ENCODE data around the gene CD3G.
"Not testable (repeated sequence)": the region's sequence is repeated elsewhere in the genome, so short reads cannot be mapped to it uniquely, and the experiment has no call there.

Gene CD3G

DNA sequence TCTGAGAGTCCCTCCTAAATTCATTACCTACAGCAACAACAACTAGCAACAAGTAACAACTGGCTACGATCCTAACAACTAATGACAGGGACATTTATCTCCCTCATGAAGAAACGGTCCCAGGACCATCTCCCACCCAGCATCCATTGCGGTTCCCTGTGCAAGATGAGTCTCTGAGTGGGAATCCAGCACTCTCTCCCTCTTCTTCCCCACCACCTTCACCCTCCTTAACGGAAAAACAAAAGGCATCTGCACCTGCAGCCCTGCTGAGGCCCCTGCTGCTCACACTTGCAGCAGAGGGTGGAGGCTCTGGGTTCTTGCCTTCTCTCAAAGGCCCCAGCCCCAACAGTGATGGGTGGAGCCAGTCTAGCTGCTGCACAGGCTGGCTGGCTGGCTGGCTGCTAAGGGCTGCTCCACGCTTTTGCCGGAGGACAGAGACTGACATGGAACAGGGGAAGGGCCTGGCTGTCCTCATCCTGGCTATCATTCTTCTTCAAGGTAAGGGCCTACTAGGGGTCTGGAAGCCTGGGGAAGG, at the start of gene CD3G:
TSS of gene CD3G (plus strand) at position 364 of the 535 bp plus-strand sequence. CDS start at position 444, 80 bp downstream.
- DNase-seq: no peak

DNA sequence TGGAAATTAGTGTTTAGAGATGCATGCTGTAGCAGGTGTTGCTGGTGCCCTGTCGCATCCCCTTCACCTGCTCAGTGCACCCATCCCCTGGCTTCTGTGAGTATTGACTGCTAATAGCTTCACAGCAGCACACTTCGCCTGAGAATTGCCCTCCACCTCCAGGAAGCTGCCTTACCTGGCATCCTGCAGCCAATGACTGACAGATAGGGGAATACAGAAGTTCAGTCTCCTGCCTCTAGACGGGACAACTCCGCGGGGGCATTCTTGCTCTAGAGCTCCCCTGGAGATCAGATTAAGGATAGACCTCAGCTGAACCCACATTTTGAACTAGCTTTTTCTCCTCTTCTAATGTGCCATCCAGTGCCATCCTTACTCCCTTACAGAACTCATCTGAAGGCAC, 48.9 kb upstream of the CD3G start:
- DNase-seq: no peak

DNA sequence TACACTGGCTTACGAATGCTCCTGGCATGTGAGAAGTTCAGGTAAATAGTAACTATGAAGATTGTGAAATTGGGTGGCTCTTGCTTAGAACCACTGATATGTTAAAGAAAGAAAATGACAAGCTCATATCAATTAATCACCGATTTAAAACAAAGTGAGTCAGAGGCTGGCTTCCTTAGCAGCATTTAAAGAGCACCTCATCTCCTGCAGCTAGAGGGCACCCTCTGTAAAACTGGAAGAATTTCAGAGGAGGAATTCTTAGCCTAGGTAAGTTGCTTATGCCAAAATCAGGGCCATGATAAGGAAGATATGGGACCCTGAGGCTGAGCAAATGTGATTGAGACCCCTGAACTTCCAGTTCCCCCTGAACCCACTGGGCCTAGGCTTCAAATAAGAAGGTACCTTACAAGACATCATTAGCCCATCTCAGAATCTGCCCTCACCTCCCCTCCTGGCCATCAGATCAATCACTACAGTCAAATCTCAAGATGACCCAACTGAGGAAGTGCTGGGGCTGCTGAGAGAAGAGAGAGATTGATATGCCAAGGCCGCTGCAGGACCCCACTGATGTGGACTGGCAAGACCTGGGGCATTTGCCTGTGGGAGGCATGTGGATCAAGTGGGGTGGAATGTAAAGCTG, 48.2 kb upstream of the CD3G start:
- no peak for DNase-seq

DNA sequence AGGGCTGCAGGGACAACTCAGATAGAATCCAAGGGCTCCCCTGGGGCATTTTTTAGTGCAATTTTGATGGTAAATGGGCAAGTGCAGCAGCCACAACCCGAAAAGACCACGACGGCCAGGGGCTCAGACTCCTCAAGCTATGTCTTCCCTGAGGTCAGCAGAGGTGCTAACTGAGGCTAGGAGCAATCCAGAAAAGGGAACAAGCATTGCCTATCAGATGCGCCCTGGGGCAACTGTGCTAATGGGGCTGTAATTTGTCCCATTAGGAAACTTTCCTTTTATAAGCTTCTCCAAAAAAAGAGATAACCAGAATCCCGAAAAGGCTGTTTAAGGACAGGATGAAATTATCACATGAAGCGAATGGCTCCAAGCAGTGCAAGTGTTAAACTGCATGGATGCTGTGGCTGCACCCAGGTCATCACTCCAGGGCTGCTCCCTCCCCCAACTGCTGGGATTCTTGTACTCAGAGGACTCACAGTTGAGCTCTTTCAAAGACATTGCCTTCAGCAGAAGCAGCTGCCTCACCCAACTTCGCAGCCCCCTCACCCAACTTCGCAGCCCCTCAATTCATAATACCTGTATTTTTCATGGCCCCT, 42.4 kb upstream of the CD3G start:
- no peak for DNase-seq

DNA sequence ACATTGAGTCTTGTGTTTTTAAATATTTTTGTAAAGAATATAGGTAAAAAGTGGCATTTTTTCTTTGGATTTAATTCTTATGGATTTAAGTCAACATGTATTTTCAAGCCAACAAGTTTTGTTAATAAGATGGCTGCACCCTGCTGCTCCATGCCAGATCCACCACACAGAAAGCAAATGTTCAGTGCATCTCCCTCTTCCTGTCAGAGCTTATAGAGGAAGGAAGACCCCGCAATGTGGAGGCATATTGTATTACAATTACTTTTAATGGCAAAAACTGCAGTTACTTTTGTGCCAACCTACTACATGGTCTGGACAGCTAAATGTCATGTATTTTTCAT, 39.9 kb upstream of the CD3G start:
- no peak for DNase-seq

DNA sequence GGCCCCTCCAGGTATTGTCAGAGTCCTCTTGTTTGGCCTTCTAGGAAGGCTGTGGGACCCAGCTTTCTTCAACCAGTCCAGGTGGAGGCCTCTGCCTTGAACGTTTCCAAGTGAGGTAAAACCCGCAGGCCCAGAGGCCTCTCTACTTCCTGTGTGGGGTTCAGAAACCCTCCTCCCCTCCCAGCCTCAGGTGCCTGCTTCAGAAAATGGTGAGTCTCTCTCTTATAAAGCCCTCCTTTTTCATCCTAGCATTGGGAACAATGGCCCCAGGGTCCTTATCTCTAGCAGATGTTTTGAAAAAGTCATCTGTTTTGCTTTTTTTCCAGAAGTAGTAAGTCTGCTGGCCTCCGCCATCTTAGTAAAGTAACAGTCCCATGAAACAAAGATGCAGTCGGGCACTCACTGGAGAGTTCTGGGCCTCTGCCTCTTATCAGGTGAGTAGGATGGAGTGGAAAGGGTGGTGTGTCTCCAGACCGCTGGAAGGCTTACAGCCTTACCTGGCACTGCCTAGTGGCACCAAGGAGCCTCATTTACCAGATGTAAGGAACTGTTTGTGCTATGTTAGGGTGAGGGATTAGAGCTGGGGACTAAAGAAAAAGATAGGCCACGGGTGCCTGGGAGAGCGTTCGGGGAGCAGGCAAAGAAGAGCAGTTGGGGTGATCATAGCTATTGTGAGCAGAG, 39.4 kb upstream of the CD3G start, which contains the start of gene CD3E:
TSS of gene CD3E (plus strand) at position 163 of the 681 bp plus-strand sequence. CDS start at position 386, 223 bp downstream.
- DNase-seq: peak; percentile 76

DNA sequence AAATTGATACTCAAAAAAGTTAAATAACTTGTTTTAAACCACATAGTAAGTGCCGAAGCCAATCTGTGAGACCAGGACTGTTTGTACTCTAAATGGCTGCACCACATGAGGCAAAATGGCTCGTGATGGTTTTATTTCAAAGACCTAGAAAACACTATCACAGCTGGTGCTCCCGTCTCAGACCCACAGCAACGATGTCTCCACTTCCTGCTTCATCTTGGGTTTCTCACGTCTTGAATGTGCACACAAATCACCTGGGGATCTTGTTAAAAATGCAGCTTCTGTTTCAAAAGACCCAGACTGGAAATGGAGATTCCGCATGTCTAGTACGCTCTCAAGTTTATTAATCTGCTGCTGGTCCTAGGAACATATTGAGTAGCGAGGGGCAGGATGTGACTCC, 38.4 kb upstream of the CD3G start:
- no peak for DNase-seq

DNA sequence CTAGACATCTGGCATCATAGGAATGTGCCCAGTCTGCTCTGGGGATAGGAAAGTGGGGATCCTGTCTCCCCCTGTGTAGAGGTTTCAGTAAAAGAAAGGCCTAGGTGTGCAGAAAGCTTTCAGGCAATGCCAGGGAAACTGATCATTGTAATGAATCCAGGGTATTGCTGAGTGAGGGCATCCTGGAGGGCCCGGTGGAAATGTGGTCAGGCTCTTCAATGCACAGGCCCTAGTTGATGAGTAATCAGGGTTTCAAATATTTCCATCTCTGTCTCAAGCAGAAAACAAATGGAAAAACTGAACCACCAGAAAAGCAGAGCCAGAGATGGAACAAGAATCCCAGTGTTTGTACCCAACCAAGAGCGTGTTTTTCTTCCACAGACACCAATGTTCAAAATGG, 37.6 kb upstream of the CD3G start:
- DNase-seq: no peak

DNA sequence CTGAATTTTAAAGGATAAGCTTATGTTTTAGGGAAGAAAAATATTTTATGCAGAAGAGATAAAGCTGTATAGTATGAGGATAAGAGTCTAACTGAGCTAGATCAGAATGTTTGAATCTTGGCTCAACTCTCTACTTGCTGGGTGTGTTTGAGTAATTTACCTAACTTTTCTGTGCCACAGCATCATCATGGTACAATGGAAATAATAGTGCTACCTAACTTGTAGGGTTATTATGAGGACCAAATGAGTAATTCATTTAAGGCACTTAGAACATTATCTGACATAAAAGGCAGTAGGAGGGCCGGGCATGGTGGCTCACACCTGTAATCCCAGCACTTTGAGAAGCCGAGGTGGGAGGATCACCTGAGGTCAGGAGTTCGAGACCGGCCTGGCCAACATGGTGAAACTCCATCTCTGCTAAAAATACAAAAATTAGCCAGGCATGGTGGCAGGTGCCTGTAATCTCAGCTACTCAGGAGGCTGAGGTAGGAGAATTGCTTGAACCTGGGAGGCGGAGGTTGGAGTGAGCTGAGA, 35.1 kb upstream of the CD3G start:
- not testable (repeated sequence) for DNase-seq

DNA sequence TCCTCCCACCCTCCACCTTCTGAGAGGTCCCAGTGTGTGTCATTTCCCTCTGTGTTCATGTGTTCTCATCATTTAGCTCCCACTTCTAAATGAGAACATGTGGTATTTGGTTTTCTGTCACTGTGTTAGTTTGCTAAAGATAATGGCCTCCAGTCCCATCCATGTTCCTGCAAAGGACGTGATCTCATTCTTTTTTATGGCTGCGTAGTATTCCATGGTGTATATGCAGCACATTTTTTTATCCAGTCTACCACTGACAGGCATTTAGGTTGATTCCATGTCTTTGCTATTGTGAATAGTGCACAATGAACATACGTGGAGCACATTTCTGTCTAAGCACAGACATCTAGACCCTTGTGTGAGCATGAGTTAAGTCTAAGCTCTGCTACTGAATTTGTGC, 33.9 kb upstream of the CD3G start:
- DNase-seq: no peak

DNA sequence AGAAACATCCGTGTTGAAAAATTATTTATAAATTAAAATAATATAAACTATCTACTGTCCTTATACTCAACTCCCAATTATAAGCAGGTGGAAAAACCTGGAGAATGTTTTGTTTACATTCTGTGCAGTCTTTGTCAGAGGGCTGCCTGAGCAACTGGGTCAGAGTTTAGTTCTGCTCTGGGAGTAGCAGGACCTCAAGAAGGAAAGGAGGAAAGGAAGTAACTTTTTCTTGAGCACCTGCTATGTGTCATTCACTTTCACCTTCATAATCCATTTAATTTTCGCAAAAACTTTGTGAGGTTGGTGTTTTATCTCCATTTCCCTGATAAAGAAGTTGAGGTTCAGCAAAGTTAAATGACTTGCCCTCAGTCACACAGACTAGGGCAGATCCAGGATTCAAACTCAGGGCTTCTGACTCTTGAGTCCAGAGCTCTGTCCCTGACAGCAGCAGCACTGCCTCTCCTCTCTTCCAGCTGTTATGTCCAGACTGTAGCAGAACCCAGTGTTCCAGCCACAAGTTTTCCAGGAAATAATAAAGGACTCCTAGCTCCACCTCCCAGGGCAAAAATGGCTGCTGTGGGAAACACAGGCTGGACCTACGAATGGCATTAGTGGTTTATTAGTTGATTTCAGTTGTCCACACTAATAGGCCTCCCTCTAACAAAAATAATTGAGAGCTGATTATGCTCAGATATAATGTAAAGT, 33.2 kb upstream of the CD3G start:
- no peak for DNase-seq

DNA sequence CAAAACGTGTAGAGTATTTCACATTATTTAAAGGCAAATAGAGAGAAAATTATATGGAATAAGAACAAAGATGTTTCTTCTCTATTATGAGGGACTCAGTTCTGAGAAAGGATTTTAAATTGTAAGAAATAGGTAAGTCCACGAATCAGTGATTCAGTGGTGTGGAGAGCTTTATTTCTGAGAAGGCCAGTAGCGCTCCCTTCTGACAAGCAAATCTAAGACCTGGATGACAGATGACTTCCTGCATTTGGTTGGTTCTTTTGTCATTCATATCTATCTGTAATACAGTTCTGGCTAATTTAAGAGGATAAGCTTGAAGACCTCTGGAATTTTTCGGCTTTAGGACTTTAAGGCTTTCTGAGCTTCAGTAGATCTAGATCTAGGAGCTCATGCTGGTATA, 32.6 kb upstream of the CD3G start:
- no peak for DNase-seq

DNA sequence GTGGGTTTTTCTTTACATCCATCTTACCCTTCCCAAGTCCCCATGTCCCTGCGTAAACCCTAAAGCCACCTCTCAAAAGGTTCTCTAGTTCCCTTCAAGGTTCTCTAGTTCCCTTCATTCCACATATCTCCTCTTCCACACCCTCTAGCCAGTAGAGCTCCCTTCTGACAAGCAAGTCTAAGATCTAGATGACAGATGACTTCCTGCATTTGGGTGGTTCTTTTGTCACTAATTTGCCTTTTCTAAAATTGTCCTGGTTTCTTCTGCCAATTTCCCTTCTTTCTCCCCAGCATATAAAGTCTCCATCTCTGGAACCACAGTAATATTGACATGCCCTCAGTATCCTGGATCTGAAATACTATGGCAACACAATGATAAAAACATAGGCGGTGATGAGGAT, 31.8 kb upstream of the CD3G start:
- DNase-seq: no peak

DNA sequence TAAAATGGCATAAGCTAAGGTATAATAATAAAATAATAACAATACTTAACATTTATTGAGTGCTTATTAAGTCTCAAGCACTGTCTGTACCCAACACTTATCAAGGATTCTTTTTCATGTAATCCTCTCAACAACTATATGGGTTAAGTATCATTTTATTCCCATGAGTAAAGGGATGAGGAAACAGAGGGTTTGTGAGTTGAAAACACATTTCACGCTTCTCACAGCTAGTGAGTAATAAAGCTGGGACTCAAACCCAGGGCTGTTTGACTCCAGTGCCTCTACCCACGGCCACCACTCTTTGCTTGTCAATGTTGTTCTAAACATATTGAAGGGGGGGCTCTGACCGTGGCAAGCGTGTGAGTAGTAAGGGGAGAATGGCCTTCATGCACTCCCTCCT, 30.9 kb upstream of the CD3G start:
- DNase-seq: no peak

DNA sequence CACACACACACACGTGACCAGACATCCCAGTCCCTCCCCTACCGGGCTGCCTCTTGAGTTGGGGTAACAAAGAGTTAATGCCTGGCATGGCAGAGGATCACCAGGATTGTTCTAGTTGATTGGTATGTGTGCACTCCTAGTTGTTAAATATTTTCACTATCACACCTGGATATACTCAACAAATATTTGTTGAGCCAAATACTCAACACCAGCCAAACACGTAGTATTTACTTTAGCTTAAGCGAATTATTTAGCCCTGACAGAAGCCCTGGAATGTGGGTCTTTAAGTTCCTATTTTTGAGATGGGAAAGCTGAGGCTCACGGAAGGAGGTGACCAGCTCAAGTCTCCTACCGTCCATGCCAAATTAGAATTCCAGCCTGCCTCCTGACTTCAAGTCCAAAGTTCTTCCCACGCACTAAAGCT, 29.1 kb upstream of the CD3G start:
- DNase-seq: no peak

DNA sequence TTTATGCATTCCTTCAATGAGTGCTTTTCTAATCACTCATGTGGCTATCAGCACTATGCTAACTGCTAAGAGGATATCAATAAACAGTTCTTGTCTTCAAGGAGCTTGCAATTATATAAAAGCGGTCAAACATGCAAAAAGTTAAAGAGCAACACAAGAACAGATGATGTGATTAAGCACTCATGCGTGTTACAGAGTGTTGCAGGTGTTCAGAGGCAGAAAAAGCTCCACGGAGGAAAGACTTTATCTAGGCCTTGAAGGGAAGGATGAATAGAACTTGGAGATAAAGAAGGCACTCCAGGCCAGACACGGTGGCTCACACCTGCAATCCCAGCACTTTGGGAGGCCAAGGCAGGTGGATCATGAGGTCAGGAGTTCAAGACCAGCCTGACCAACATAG, 26.0 kb upstream of the CD3G start:
- no peak for DNase-seq

DNA sequence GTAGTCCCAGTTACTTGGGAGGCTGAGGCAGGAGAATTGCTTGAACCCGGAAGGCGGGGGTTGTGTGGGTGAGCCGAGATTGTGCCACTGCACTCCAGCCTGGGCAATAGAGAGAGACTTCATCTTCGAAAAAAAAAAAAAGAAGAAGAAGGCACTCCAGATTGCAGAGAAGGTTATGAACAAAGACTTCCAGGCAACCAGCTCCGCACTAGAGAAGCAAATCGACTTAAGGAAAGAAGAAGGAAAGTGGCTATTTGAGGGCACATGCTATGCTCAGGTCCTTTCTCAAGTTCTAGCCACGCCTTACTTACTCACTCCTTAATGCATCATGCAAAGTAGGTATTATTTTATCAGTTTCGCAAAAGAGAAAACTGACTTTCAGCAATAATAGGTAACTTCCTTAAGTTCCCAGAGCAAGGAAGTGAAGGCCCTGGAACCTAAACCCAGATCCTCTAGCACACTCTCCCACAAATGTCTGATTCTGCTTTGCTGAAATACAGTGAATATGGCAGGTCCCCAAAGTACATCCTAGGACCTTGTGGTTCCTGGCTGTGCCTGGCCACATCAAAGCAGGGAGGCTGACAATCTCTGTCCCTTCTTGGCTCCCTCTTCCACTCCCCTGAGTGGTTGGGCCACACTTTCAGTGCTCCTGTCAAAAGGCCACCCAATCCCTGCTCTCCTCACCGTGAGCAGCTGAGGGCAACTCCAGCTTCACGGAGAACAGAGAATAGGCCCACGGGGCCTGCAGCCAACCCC, 25.4 kb upstream of the CD3G start:
- no peak for DNase-seq

DNA sequence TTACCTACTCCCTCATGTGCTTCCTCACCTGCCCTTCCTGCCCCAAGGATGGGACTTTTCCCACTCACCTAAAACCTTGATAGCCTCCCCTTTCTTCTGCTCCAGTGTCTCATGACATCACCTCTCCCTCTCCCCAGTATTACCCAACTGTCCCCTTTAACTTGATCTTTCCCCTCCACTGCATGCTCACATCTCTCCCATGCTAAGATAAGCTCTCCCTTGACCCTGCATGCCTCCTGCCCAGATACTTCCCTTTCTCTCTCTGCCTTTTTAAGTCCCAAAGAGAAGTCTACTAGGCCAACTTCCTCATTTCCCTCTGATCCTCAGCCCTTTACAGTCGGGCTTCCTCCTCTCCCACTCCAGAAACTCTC, 24.8 kb upstream of the CD3G start:
- no peak for DNase-seq

DNA sequence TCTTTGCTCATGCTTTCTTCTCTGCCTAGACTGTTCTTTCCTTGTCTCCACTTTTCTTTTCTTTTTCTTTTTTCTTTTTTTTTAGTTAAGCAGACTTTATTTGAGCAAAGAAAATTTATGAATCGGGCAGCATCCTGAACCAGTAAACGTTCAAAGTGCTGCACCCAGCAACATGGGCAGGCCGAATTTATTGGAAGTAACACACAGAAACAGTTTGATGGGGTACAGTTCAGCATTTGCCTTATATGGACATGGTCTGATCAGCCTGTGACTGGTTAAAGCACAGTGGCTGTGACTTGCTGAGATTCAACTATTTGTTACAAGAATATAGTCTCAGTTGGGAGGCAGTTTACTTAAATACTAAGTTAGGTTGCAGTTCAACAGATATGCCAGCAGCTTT, 23.6 kb upstream of the CD3G start:
- DNase-seq: no peak

DNA sequence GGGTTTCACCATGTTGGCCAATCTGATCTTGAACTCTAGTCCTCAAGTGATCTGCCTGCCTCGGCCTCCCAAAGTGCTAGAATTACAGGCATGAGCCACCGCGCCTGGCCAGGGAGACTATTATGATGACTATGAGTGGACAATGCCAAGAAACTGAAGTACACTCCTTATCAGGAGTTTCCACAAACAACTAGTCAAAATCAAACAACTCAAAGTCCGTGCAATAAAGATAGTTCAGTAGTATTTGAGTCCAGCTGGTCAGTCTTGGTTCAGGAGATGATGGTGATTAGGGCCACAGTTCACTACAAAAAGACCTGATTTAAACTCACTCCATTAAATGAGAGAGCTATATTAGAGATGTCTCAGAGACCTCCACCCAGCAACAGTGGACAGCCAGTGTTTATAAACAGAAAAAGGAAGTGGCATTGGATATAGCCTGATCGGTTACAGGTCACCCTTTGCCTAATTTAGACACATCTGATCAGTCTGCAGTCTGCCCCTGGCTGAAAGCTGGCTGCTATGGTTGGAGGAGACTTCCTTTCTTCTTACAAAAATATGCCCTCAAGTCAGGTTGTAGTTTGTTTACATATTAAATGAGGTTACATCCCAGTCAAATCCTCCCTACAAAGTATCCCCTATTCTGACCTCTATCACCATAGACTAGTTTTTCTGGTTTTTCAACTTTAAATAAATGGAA, 22.6 kb upstream of the CD3G start:
- no peak for DNase-seq

DNA sequence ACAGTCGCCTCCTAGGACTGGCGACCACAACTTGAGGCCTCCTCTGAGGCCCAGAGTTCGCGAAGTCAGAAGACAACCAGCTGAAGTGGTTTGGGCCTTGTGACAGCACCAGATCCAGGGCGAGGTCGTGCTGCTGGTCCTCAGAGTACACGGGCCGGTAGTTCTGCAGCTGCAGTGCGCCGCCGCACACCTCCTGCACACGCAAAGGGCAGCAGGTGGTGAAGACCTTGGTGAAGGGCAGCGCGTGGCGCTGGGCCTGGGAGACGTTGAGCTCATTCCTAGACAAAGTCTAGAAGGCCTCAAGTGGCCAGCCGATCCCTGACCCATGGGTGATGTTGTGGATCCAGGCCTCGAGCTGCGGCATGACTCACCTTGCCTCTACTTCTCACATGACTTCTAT, 21.4 kb upstream of the CD3G start:
- DNase-seq: no peak

DNA sequence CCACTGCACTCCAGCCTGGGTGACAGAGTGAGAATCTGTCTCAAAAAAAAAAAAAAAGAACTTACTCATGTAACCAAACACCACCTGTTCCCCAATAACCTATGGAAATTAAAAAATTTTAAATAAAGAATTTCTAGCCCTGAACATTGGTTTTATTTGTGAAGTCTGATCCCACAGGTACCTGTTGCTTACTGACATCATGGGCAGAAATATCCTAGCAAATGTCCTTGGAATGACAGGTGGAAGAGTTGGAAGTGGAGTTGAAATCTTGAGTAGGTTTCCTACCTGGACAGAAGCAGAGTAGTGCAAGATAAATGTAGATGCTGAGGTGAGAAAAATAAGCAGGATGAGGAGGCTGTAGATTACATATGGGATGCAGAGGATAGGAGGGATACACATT, 18.9 kb upstream of the CD3G start:
- no peak for DNase-seq

Measured in KG1 (cell line).